NCI-H2171 (cell line): ENCODE data around the gene LRIG1.

Experiments
- DNase-seq: peaks from one replicate; lab custom pipeline; 2025; lab: John Stamatoyannopoulos, UW

Gene LRIG1

DNA sequence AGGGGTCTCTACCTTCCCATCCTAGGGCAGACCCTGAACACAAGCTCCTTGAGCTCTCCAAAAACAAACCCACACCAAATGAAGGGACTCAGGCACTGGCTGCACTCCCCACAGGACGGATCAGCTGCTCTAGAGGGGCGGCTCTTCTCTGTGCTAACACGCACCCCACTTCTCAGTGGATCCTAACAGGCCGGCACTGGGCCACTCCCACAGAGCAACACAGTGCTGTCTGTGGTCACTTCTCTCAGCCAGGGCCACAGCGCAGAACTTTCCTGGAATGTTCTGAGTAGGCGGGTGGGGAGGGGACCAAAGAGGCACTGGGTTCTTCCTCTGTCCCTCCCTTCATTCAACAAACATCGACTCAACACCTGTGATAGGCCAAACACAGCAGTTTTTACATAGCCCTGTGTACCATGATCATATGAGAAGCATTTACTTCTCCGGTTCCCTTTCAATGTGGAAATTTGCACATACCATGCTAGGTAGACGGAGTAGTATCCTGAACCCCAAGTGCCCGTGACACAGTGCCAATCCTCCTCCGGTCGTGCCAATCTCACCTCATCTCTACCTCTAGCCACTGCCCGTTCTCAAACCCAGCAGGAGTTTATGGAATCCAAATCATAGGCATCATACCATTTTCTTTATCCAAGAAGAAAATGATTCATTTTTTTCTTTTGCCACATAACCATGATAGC, 98.1 kb downstream of the LRIG1 start:
- no peak for DNase-seq

DNA sequence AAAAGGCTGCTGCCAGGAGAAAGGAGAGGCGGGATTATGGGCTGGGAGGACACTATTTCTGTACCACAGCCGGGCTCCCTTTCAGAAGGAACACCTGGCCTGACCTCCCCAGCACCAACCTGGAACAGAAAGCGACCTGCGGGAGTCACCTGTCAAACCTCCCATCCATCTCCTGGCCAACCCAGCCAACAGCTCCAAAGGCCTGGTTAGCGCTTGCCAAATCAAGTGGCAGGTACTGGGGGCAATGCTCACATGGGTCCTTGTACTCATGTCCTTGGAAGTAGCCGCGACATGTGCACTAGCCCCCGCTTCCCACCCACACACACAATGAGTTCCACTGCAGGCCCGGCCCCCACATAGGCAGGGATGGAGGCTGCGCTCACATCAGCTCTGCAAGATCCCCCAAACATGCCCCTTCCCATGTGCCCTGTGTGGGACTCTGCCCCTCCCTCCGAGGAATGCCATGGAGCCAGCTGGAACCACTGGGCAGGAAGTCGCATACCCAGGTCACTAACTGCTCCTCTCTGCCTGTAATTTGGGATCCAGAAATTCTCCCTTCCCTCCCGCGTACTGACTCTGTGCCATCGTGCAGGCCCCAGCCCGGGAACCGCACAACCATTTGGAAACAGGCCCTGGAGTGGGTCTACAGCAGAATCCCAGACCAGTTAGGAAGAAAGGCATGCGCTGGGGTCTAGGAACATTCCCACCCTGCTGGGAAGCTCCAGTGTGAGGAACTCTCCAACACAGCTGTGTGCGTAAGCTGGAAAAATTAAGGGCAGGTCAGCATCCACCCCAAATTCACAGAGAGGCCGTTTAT, 98.9 kb downstream of the LRIG1 start:
- DNase-seq, result no peak

DNA sequence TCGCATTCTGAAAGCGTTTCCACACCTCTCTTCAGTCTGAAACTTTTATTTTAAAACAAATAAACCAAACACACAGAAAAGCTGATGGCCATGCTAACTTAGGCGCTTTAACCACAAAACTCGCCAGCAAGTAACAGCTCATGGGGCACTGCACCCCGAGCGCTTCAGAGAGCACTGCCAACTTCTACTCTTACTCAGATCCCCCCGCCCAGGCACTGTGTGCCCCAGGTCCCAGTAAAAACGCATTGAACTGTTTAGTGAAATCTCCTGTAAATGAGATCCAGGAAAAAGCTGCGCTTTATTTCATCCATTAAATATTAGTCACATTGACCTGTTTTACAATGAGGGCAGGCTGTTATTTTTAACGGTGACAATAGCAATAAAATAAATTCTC, 99.7 kb downstream of the LRIG1 start:
- DNase-seq, result no peak

DNA sequence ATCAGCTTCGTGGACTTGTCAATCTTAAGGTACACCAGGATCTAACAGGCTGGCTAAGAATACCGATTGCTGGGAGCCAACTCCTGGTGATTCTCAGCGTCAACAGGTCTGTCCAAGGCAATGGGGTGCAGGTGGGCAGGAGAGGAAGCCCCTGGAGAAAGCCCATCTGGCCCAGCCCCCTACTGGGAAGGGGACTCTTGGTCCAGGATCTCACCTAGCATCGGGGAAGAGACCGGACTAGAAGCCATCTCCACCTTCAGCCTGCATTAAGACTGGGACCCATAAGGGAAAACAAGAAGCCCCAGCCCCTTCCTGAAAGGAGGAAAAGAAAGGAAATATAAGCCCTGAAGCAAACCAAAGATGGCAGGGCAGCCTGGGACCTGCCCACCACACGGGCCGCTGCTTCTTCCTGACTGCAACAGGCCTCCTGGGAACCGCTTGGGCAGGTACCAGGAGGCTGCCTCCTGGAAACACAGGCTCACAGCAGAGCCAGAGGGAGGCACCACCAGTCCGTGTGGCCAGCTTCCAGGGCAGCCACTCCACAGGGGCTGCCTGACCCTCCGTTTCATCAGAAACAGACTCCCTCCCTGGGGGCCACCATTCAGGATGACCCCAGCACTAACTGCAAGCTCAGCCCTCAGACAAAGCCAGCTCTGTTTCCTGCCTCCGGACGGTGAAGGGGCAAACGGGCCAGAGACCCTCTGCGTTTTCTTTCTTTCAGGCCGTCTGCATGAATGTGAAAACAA, 100.2 kb downstream of the LRIG1 start:
- no peak for DNase-seq

DNA sequence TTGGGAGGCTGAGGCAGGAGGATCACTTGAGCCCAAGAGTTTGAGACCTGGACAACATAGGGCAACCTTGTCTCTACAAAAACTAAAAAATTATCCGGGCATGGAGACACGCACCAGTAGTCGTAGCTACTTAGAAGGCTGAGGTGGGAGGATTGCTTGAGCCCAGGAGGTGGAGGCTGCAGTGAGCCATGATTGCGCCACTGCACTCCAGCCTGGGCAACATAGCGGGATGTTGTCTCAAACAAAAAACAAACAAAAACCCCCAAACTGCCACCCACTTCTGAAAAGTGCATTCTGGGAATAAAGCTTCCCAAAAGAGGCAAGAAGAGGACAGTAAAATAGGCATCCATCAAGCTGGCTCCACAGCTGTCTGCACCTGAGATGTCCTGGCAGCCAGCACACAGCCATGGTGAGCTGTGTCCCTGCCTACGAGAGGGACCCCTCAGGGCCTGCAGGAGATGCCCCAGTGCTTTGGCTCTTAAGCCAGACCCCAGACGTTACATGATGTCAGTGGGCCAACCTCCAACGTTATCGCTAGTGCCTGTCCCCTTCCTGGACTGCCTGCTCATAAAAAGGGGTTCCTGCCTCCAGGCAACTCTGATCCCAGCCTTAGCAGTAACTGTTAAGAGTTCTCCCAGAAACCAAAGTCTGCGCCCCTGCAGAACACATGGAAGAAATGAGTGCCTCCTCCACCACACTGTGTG, 101.1 kb downstream of the LRIG1 start:
- no peak for DNase-seq

DNA sequence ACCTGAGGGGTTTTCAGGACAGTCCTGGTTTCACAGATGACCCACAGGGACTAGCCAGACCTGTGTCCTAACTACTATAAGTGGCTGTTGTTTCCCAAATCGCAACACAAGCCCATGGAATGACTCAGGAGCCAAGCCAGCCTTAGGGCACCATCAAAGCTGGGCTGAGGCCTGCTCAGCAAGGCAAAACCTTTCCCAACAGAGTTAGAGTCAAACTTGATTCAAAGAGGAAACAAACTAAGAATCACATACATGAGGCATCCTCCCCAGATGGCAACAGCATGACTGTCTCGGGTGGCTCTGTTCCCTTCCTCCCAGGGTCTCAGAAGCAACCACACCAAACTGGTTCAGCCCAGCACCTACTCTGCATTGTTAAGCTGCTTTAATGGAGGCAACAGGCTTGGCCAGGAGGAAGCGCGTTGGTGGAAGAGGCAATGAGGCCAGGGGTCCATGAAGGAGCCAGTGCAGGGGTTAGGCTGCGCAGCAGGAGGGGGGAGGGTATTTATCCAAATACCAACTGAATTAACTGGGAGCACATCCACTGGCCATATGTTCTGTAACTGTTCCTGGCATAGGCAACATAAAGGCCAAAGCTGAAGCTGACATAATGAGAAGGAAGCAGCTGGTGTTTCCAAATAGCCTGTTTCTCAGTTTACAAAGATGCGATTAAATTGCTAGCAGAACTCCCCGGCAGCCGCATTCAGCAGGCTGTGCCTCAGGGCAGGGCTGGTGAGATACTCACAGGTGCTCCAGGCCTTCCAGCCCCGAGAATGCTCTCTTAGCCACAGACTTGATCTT, 102.4 kb downstream of the LRIG1 start:
- DNase-seq, result peak; percentile 70

DNA sequence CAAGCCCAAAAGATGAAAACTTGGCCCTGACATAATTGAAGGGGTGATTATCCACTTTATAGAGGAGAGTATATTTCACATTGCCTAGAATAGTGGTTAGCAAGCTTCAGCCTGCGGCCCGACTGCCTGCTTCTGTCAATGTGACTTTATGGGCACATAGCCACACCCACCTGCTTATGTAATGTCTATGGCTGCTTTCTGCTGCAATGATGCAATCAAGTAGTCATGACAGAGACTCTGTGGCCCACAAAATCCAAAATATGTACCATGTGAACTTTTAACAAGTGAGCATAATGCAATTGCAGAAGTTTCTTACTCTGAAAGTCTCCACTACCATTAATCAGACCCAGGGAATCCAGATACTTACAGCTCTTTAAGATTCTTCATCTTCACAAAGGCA, 103.1 kb downstream of the LRIG1 start:
- DNase-seq, result no peak

DNA sequence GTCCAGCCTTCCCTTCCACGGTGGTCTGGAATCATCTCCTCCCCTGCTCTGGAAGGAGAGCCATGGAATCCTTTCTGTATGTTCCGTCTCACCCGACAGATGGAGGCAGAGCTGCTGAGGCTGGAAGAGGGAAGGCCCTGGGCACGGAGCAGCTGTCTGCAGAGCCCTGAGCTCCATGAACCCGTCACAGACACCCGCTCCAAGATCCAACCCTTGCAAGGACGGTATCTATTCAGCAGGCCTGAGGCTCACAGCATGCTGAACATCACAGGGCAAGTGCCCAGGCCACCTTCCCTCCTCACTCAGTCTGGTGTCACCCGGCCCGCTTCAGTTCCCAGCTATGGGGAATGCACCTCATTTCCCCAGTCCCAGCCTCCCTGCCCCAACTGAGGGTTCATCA, 103.9 kb downstream of the LRIG1 start:
- DNase-seq, result no peak

DNA sequence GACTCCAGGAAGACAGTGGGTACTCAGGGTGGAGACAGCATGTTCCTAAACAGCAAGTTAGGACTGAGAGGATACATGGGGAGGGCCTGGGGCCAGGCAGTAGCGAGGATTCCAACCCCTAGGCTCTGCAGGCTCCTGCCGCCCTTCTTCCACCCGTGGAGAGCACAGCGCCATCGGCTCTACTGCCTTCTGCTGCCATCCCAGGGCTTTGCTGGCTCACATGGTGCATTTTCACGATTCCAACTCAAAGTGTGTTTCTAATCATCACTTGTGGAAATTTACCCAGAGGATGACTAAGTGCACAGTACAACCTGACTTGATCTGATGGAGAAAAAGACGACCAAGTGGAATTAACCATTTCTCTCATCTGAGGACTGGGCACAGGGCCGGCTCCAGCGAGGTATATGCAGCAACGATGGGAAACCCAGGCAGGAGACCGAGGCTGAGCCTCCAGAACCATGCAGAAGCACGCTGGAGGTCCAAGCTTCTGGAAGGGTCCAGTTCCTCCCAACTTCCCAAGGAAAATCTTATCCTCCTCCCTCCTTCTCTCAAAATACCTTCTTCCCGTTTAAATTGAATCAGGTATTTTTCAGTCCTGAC, 104.6 kb downstream of the LRIG1 start:
- no peak for DNase-seq

DNA sequence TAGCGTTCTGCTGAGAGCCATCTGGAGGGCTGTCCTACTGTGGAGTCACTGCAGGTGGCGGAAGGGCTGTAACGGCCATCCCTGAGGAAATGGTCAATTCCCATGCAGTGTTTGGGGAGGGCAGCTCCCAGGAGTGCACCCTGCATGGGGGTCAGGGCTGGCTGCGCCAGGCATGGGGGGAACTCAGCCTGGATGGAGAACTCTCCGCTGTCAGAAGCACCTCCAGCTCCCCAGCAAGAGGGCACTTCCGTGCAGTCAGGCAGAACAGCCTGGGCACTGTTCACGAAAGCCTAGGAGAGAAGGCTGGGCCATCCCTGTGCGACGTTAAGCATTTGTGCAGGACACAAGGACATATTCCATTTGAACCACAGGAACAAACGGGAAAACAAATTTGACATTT, 105.2 kb downstream of the LRIG1 start:
- DNase-seq, result no peak

DNA sequence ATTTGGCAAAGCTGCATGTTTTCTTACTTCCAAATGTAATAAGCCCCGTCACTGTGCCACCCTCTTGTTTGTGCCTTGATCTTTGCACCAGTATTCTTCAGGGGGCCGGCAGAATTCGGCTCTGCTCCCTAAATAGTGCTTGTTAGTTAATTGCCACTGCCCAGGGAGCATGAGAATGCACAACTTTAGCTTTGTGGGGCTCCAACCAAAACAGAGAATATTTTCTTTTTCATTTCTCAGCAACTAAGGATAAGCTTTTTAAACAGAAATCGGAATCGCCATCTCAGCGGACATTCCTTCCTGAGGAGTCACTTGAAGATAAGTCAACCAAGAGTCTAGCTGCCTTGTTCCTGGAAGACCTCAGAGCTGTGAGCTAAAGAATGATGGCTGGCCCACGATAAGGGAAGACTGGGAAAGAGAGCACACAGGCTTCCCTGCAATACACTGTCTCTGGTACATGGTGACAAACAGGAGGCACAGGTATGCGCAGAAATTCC, 106.0 kb downstream of the LRIG1 start:
- DNase-seq, result no peak

DNA sequence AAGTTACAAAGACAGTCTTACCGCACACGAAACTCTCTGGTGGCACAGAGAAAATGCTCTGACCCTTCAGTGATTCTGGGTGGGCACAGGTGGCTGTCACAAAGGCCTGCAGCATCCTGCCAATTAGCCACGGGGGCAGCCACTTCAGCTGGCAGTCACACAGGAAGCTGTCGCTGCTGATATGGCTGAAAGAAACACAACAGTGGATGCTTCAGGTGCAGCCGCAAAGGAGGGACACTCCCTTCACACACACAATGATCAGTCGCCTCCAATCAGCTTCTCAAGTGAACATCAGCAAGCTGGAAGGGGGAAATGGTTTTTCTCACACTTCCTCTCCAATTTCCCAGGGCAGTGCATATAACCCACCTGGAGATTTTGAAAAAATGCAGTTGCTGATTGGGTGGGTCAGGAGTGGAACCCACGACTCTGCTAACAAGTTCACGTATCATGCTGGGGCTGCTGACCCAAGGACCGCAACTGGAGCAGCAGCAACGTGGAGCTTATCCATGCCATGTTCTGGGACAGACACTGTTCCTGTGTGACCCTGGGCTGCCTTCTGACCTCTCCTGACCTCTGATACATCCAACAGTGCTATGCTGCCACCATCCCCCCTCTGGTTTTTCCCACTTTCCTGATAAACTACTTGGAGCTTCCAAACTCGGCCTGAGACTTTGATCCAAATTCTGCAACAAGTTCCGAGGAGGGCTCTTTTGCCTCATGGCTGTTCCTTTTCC, 106.6 kb downstream of the LRIG1 start:
- DNase-seq, result no peak

DNA sequence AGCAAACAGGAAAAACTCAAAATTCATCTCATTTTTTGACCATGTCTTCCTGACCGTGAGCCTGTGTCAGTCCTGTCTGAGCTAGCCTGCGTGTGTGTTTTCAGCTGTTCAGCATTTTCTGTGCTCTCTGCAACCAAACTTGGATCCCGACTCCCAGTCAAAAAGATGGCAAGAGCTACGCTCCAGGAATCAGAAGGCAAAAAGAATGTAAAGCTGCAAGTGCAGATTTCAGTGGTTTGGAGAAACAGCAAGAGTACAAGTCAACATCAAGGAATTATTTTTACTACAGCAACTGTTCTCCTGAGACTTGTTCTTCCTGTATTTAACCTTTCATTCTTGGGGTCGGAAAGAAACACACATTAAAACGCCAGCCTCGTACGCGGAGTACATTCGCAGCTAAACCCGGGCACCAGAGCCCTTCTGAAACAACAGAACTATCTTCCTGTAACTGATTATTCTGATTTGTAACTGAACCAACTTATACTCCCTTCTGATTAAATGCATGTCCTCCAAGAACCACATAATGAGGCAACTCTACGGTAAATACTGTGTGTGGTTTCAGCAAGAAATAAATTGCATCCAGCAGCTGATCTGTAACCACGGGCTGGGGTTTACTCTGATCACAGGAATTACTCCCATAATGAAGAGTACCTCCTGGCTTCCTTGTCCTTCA, 107.4 kb downstream of the LRIG1 start:
- no peak for DNase-seq

DNA sequence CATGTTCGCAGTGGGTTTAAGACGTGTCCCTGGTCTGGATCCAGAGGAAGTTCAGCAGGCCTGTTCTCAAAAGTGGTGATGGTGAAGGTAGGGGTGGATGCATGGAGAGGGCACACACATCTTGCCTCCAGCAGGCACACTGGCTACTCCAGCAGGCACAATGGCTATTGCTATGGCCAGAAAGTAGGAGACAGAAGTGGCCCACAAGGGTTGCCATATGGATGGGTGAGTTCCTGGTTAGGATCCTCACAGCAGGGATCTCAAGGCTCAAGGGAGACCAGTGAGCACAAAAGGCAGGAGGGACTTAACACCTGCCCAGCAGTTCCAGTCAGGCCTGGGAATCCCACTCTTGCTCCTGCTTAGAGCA, 107.9 kb downstream of the LRIG1 start:
- DNase-seq, result no peak

DNA sequence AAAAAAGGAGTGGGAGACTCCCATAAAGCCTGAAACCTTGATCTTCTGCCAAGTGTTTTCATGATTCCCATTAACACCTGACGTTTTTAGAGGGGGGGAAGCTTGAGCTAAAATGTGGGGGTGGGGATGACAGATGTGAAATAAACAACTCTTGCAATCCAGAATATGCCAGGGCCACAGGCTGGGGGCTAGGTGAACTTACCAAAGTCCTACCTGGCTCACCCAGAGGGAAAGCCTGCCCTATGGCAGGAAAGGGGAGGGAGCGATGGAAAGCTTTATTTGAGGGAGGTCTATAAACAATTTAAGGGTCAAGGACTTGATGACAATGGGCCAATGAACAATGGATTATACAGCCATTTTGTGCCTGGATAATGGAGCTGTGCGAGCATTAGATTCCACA, 108.3 kb downstream of the LRIG1 start:
- peak; percentile 24 for DNase-seq

DNA sequence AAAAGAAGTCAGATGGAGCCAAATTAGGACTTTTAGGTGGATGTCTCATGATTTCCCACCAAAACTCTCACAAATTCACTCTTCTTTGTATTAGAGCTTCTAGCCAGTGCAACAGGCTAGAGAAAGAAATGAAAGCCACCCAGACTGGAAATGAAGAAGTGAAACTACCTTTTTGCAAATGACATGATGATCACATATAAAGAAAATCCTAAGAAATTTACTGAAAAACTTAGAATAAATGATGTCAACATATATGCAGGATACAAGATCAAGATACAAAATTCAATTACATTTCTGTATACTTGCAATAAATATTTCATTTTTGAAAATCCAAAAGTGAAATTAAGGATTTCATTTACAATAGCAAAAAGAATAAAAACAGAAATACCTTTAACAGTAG, 110.8 kb downstream of the LRIG1 start:
- DNase-seq, result no peak

DNA sequence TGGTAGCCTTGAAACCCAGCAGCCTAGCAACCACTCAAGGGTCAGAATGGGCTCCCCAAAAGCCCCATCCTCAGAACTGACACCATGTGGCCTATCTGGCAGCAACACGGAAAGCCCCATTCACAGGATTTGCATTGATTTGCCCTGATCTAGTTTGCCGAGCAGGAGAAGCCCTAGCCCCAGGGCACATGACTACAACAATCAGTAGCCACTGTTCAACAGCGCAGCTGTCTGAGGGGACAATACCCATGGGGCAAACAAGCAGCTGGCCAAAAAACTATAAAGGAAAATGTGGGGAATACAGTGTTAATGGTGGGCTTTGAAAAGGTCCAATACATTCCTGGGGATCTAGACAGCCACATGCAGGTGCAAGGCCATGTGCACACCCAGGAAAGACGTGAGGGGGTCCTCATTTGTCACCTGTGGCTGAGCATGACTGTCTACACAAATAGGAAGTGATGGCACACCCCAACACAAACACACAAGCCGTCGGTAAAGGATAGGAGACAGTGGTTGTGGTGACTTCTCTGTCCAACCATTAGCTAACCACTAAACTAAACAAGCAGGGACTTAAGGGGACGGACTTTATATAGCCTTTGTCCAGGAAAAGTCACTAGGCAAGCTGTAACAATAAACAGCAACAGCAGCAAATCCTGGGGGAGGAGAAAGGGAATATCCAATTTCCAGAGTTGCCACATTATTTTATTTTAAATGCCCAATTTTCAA, 113.7 kb downstream of the LRIG1 start:
- DNase-seq, result no peak

DNA sequence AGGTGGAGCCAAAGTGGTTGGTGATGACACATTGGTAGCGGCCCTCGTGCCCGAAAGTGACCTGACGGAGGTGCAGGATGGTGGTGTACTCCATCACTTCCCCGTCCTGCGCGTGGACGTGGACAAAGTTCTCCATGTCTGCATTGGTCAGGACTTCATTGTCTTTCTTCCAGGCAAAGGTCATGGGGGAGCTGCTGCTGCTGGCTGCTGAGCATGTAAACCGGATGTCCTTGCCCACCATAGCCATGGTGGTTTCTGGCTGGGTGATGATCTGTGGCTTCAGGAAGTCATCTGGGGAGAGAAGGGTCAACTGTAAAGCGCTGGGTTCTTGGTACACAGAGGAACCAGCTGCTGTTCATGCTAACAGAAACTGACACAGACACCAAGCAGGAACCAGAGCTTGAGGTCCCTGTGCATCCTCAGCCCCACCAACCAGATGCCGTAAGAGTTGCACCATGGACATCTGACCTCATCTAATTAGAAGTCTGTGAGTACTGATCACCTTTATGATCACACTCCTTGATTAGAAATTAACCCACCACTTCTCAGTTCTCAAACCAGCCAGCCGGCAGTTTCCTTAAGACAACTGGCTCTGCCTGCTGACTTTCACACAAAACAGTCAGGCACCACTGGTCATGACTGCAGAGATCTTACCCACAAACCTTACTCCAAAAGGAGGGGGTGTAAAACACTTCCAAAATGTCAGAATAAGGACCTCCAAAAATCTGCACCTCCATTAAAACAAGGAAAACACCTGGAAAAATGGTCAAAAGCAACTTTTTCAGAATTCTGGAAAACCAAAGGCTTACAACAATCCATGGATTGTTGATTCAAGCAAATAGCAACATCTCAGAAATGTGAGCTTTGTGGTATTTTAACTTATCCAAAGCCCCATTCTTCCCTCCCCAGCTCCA, 114.6 kb downstream of the LRIG1 start:
- no peak for DNase-seq
